ENCODE measurements around the gene NPIPB8.
"Not testable (repeated sequence)": the region's sequence is repeated elsewhere in the genome, so short reads cannot be mapped to it uniquely, and the experiment has no call there.

NPIPB8 gene

GRCh38 chr16:28607116-28607623 lies 30.7 kb upstream of the NPIPB8 start:
- DNase-seq, result no peak

- DNase-seq, result not testable (repeated sequence)
These were observed 30.0 kb upstream of the NPIPB8 start for GRCh38 chr16:28607681-28608495.

GRCh38 chr16:28608496-28608808 lies 29.4 kb upstream of the NPIPB8 start:
- DNase-seq, result not testable (repeated sequence)

GRCh38 chr16:28608867-28609596 lies 28.8 kb upstream of the NPIPB8 start:
- not testable (repeated sequence) for DNase-seq

GRCh38 chr16:28609631-28610594 lies 28.0 kb upstream of the NPIPB8 start, which contains the start of gene SULT1A1:
Gene SULT1A1, minus strand, starts transcription at chr16:28610044. Its CDS starts 1,189 bp downstream, at chr16:28608855.
- DNase-seq, result no peak

GRCh38 chr16:28610595-28611191 lies 27.2 kb upstream of the NPIPB8 start:
- DNase-seq, result no peak

- DNase-seq, result not testable (repeated sequence)
These were observed 25.2 kb upstream of the NPIPB8 start for GRCh38 chr16:28612359-28613280.

- not testable (repeated sequence) for DNase-seq
These were observed 24.0 kb upstream of the NPIPB8 start for GRCh38 chr16:28613912-28614311.

- not testable (repeated sequence) for DNase-seq
These were observed 23.3 kb upstream of the NPIPB8 start for GRCh38 chr16:28614561-28614960.

GRCh38 chr16:28615486-28616223 lies 22.2 kb upstream of the NPIPB8 start:
- DNase-seq, result not testable (repeated sequence)

- DNase-seq, result not testable (repeated sequence)
These were observed 21.7 kb upstream of the NPIPB8 start for GRCh38 chr16:28616224-28616577.

GRCh38 chr16:28616636-28617035 lies 21.2 kb upstream of the NPIPB8 start:
- DNase-seq, result no peak

- DNase-seq, result no peak
These were observed 20.0 kb upstream of the NPIPB8 start for GRCh38 chr16:28617874-28618273.

GRCh38 chr16:28620316-28620715 lies 17.5 kb upstream of the NPIPB8 start:
- not testable (repeated sequence) for DNase-seq

- DNase-seq, result no peak
These were observed 16.2 kb upstream of the NPIPB8 start for GRCh38 chr16:28621481-28622155.

GRCh38 chr16:28622532-28623171 lies 15.2 kb upstream of the NPIPB8 start:
- DNase-seq, result not testable (repeated sequence)

- peak in 4 of 5 experiments; percentile 45 to 65 (median 54) for DNase-seq
These were observed 14.6 kb upstream of the NPIPB8 start for GRCh38 chr16:28623172-28623711.

- DNase-seq, result not testable (repeated sequence)
These were observed 7.0 kb upstream of the NPIPB8 start for GRCh38 chr16:28630905-28631304.

Measured in T-helper 2 cell (primary cell).